ENCODE measurements around the gene CHN1.

CHN1 gene

DNA sequence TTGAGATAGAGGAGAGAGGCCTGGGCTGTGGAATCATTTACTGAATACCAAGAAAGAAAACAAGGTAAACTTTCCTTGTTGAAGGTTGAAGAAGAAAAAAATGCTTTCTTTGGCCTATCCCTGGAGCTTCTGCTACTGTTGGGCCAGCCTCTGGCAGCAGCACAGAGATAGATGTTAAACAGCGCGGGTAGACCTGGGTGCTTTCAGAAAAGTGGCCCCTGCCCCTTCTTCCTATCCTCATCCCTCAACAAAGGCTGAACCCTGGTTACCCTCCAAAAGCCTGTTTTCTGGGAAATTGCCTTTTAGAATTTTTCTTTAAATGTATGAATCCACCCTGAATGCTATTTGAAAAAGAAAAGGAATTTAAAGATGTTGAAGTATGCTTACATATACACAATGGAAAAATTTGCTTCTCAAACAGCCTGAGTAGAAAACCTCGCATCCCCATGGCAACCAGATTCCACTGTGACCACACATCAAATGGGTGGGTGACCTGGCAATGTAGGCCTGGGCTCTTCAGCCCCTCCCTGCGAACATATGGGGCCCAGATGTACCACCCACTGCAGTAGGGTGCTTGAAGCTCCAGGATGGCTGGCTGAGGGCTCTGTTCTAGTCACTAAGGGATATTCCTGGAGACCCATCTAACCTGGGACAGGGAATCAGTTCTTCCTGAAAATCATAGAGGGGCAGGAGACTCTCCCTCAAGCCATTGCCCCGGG, 217.5 kb downstream of the CHN1 start:
- peak; percentile 99 for DNase-seq (ENCODE audit: low read depth)

DNA sequence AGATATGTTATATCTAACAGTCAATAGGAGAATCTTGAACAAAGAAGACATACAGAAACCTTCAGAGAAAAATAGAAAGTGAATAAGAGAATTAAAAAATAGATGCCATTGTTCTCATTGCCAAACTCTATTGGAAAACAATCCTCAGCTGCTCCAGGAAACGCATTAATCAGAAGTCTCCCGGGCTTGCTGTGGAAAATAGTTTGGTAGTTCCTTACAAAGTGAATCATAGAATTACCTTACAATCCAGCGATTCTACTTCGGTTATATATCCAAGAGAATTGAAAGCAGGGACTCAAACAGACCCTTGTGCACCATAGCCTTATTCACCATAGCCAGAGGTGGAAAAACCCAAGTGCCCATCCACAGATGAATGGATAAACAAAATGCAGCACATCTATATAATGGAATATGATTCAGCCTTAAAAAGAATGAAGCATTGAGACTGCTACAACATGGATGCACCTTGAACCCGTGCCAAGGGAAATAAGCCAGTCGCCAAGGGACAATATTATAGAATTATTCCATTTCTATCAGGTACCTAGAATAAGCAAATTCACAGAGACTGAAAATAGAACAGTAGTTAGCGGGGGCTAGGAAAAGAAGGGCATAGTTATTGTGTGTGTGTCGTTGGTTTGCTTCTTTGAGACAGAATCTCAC, 219.0 kb downstream of the CHN1 start:
- no peak for DNase-seq (ENCODE audit: low read depth)

DNA sequence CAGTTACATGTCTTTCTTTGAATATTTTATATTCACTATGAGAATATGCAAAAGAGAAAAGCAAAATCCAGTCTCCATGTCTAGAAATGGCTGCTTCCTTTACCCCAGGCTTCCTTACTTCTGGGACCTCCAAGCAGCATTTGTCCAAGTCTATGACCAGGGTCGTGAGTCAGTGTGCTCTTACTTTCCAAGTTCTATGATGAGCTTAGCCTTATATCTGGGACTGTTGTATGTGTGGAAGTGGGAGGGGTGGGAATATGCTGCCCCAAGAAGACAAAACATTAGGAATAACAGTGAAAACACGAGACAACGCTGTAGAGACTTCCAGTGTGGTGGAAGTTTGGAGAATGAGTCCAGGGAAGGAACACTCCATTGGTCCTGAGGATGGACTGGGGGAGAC, 219.7 kb downstream of the CHN1 start:
- no peak for DNase-seq (ENCODE audit: low read depth)

DNA sequence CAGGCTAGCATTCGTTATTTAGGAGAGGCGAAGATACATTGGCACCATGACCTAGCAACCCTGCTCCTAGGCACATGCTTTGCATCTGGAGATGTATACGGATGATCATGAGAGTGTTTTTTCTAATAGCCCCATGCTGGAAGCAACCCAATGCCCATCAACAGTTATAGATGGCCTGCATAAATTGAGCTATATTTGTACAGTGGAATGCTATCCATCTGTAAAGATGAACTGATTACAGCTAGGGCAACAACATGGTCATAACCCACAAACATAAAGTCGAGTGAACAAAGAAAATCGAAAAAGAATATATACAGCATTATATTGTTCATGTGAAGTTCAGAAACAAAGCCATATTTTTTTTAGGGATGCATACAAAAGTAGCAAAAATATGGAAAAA, 220.3 kb downstream of the CHN1 start:
- no peak for DNase-seq (ENCODE audit: low read depth)

DNA sequence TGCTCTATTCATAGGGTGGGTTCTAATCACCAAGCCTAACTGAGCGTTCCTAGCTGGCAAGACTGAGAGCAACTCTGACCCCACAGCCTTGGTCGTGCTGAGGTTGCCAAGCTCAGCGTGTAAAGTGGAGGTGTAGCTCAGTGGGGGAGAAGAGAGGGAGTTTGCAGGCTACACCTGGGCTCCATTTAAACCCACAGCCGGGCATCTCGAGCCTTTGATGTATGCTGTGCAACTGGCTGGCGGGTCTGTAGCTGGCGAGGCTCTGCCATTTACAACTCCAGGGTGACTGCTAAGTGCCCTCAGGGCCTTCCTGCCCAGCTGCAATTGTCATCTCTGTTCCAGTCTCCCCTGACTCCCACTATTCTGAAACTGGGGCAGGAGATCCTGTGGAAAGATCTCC, 220.9 kb downstream of the CHN1 start:
- DNase-seq (ENCODE audit: low read depth), result no peak

DNA sequence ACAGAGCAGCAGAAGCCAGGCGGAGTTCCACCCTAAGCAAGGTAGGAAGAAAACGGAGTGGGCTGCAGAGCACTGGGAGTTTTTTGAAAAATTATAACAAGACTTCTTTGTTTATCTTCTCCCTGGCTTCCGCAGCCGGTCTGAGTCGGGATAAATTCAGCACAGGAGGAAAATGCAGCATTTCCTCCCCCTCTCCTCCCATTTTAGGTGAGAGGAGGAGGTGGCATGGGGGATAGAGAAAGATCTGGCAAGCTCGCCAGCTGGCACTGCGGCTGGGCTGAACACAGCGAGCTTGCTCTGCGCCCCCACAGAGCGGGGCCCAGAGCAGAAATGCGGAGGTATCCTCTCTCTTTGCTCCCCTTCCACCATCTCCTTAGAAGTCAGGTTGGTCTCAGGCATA, 223.2 kb downstream of the CHN1 start:
- no peak for DNase-seq (ENCODE audit: low read depth)

DNA sequence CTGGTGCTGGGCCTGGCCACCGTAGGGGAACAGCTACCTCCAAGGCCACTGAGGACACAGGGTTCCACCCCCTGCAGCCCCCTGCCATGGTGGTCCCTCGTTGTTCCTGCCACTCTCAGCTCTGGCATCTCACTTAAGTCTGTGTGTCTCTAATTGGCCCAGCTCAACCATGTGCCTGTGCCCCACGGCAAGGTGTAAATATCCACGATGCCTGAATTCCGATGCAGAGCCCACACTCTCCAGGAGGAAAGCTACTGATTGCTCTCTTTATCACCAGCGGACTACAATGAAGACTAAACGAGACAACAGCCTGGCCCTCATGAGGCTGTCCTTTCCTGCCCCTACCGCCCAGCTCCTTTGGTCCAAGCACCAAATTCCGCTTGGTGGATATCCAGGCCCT, 223.9 kb downstream of the CHN1 start:
- no peak for DNase-seq (ENCODE audit: low read depth)

DNA sequence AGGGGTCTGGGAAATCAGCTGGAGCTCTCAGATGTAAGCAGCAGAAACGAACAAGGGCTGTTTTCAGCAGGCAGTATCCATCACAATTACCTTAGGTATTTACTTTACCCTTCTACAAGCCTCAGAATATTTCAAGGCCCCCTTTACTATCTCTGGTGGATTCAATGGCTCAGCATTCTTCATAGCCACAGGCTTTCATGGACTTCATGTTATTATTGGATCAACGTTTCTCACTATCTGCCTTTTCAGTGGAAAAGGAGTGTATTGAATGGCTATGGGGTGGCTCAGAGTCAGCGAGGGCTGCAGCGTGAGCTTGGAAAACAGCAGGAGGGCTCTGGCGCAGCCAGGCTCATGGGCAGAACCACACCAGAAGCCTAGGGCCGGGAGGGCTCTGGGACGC, 224.3 kb downstream of the CHN1 start:
- DNase-seq (ENCODE audit: low read depth), result no peak

DNA sequence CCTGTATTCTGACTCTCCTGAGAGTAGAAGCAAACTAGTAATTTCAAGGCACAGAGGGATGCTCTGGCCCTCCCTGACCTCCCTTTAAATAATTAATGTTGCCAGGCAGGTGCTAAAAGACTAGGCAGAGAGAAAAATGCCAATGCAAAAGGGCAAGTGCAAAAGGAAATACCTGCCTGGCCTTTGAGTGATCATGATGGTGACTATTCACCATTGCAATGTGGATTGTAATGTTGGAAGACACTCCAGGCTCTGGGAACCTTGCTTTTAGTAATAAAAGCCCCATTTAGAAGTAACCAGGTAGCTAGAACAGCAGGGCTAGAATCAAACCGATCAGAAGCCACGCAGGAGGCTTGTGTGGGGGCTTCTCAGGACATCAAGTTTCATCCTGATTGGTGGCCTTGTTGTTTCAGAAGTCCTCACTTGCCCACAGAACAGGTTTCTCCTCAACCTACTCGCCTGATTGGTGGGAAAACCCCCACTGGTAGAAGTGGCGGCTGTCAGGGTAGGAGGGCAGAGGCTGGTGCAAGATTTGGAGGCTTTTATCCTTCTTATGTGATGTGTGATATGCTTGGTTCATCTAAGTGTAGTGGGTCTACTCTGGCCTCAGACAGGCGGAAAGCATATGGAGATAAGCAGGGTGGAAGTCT, 224.9 kb downstream of the CHN1 start:
- DNase-seq (ENCODE audit: low read depth), result no peak

DNA sequence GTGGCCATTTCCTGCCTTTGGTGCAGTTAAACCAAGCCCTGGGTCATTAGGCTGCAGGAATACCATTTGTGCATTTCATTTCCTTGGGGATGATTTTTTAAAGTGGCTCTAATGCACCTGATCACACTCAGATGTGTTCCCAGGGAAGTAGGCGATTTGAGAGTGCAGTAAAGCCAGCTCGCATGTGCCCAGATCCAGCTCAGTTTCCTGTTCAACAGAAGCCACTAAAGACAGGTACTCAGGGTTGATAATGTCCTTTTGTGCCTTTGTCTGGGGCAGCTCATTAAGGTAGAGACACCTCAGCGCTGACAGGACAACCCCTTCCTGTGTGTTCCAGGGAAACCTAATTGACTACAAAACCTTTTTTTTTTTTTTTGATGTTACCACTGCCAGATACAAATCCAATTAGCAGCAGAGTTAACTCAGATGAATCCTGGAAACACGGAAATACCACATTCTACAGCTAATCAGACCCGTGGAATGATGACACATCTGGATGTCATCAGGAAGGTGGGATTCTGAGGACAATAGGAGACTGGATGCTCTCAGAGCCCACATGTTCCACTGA, 225.7 kb downstream of the CHN1 start:
- DNase-seq (ENCODE audit: low read depth), result no peak

DNA sequence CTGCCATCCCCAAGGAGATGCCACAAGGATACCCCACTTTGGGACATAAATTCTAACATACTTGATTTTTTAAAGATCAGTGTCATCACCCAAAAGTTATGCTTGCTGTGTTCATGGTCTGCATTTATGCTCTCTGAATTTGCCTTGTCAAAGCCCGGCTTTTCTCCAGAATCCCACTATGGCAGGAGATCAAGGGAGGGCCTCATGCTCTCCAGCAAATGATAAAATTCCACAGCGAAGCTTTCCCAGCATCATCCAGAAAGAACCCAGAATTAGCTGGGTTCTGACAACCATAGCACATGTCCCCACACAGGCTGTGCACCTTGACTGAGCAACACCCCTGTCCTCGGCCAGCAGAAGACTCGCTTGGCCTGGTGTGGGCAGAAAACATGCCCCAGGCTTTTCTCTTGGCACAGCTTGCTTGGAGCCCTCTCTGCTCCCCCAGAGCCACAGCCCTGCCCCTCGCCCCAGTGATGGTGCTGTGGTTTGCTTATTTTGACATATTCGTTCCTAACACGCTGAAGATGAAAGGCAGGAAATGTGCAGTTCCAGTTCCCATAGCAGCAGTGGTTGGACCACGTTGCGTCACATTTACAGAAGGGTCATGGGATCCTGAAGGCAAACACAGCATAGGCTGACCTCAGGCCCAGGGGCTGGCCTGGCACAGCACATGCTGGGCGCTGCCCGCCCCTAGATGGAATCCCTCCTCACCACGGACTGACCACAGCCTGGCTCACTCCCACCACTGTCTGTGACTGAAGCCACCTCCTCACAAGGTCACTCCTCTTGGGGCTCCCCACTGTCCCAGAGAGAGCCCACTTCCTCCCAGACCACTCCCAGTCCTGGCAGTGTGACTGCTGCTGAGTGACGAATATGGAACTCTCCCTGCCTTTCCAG, 226.8 kb downstream of the CHN1 start:
- DNase-seq (ENCODE audit: low read depth), result peak; percentile 97

DNA sequence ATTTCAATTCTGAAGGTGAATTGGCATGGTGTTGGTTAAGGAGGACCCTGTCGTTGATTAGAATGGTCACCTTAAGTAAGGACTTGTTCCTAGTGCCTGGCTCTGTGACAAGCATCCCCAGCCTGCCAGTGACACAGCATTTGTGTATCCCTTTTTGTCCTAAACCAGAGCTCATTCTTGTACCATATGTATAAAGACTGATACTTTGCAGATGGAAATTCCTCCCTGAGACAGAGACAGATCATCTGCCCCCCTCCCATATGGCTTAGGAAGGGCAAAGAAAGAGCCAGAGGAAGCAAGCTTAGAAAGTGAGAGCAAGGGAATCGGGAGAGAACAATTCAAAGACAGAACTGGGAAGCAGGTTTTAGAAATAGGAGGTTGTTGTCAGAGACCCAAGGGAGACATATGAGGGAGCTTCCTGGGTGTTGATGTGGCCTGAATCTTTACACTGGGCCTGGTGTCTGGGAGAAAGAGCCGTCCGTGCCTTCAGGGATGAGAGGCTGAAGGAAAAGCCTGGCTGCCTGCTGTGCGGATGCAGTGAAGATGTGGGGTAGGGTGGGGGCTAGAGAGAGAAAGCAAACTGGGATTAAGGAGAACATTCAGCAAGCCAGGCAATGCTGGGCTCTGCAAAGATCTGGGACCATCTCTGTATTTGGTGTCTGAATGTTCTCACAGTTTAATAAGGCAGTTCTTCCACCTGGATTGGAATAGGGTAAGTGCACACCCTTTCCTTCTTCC, 227.7 kb downstream of the CHN1 start:
- DNase-seq (ENCODE audit: low read depth), result no peak

DNA sequence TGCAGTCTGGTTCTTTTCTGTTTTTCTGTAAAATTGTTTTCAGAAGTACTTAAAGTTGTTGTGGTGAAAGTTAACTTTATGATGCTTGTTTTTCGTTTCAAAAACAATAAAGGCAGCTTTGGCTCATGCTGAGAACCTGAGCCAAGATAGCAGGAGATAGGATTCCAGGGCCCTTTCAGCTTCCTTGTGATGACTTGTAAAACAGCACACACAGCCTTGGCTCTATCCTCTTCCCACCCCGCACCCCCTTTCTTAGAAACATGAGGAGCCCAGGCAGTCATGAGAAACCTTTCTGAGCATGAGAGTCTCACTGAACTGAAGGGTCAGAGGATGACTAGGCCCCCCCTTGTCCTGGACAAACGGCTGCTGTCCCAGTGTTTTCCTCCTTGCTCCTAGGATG, 228.5 kb downstream of the CHN1 start:
- DNase-seq (ENCODE audit: low read depth), result no peak

DNA sequence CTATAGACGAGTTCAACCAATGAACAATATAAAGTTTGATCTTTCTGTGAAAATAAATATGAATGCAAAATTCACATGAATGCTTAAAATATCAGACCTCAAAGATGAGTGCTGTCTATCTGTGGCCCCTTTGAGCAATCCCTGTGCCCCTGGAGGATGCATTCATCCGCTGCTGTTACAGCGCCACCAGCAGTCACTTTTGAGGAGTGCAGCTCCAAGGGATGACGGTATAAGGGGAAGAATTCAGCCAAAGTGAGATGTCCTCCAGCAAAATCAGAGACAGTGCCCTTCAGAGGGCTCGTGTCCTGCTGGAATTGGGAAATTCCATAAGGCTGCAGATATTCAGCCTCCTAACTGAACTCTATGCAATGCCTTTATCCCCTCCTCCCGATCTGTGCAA, 229.0 kb downstream of the CHN1 start:
- no peak for DNase-seq (ENCODE audit: low read depth)

DNA sequence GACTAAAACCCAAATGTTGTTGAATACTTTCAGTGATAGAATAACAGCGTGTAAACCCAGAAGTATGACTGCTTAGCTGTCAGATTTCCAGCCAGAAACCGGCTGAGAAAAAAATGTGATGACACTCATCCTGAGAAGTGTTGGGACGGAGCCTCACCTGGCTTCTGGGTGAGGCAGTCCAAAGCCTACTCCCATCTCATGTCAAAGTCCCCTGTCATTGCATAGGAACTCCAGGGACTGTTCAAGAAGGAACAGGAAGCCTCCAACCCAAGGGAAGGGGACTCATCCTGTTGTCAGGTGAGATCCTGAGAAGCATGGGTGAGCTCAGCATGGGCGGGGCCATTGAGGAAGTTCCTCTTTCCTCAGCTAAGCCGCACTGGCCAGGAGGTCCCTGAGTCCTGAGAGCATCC, 229.6 kb downstream of the CHN1 start:
- no peak for DNase-seq (ENCODE audit: low read depth)

DNA sequence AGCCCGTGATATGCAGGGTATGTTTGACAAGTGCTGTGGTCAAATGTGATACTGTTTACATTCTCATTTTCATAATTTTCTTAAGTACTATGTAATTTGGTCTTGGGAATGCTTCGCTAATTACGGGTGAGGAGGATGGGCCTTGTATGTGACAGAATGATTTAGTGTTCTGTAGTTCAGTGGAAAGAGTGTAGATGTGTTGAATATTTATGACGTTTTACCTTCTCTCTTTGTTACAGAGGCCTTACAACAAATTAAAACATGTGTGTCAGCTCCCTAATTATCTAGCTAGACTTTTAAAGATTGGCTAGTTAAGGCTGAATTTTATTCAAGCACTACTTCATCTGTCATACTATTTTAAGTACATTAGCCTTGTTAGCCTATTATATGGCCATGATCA, 230.3 kb downstream of the CHN1 start:
- DNase-seq (ENCODE audit: low read depth), result no peak

DNA sequence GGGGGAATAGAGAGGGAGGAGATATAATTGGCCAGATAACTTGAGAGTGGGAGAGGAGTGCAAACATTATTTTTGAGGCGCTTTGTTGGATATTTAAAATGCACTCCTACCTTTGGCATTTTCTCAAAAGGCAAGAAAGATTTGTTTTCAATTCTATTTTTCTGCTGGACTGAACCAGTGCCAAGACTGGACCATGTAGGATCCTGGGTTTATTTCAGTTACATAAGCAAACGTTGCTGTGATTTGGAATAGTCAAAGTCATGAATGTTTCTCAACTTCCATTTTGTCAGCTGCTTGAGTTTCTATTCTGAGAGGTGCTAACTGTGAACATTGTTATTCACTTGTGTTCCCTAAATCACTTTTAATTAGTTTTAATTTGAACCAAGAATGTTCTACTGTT, 232.0 kb downstream of the CHN1 start:
- no peak for DNase-seq (ENCODE audit: low read depth)

DNA sequence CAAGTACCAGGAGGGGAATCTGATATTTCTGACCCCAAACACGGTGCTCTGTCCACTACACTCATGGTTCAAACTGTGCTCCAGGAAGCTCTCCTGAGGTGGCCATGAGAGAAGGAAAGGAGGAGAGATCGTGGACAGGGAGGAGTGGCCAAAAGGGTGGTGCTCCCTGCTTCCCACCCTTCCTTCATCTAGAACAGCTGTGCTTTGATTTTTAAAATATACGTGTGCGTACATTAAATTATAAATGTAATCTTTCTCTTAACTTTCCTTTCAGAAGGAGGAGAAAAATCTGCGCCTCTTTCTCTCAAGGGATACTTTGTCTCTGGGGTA, 232.7 kb downstream of the CHN1 start:
- no peak for DNase-seq (ENCODE audit: low read depth)

DNA sequence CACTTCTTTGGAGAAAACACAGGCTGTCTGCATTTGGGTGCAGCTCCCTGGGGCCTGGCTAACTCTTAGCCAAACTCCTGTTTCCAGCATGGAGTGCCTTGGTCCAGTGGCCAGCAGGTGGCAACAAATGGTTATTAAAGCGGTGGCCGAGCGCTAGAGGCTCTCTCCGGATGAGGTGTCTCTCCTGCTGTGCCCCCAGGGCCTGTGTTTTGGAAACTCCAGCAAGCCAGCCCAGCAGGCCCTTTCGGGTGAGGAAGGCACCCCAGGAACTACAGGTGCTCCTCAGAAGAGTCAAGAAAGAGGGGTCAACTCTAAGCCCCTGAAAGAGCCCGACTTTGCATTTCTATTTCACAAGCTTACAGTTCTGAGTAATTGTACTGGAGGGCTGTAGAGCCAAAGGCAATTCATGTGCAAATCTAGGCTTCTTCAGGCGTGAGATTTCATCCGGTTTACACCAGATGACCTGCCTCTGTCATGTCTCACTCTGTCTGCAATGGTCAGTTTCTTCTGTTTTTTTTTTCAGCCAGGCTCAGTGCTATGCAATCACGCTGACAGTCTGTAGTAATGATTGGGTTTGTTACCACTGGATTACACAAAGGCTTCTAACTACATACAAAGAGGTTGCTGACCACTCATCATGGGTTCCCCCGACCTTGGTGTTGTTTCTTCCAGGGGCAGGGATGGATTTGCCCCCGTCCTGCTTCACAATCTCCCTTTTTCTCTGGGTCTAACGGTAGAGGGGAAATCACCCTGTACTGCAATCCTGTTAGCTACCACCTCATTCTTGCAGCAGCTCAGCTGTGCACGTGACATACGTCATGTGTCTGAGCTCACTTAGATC, 233.3 kb downstream of the CHN1 start:
- DNase-seq (ENCODE audit: low read depth), result peak; percentile 85

DNA sequence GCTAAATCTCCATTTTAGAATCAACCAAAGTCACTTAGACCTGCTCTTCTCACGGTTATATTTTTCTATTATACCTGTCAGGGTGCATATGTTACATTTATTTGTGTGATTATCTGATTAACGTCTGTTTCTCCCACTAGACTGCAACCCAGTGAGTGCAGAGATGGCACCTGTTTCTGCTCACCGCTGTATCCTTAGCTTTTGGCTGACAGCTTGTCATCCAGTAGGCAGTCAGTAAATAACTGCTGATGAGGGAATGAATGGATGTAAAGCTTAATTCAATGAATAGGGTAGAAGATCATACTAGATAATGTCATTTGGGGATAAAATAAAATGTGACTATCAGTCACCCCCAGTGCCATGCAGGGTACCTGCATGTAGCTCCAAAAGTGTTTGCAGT, 234.0 kb downstream of the CHN1 start:
- no peak for DNase-seq (ENCODE audit: low read depth)

DNA sequence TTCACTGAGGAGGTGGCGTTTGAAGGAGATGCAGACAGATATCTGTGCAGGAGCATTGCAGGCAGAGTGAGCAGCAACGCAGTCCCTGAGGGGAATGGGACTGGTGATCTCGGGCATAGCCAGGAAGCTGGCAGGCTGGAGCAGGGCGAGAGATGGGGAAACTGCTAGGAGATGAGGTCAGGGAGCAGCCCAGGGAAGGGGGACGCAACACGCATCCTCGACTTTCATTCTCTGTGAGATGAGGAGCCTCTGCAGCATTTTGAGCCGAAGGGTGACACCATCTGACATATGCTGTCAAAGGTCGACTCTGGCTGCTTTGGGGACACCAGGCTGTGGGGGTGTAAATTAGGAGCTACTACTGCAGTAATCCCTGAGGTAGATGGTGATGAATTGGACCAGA, 236.6 kb downstream of the CHN1 start:
- no peak for DNase-seq (ENCODE audit: low read depth)

Data from iris pigment epithelial cell (primary cell).